Activated CD4-positive, alpha-beta T cell treated with anti-CD3 and anti-CD28 coated beads, Interleukin-2, amount 50 U/mL, for 48 hours (primary cell): ENCODE data around the gene TECPR2.
A peak's percentile ranks its signal among the peaks of the same experiment; 100 is the strongest.
"Not testable (repeated sequence)": the region's sequence is repeated elsewhere in the genome, so short reads cannot be mapped to it uniquely, and the experiment has no call there.

Source experiments
- DNase-seq, 2 experiments: peaks; one replicate each; pipeline ENCODE4 v3.0.0-alpha.2; 2020

TECPR2 gene

DNA sequence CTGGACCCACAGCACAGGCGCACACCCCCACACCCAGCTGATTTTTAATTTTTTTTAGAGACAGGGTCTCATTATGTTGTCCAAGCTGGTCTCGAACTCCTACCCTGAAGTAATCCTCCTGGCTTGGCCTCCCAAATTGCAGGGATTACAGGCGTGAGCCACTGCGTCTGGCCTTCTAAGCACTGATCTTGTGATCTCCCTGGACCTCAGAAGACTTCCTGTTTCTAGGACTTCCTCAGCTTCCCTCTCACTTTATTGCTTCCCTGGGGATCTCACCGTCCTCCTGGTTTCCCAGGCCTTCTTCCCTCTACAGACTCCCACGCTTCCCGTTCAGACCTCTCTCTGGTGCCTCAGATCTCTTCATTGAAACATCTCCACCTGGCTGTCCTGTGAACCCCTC, 29.4 kb upstream of the TECPR2 start:
- DNase-seq: no peak

DNA sequence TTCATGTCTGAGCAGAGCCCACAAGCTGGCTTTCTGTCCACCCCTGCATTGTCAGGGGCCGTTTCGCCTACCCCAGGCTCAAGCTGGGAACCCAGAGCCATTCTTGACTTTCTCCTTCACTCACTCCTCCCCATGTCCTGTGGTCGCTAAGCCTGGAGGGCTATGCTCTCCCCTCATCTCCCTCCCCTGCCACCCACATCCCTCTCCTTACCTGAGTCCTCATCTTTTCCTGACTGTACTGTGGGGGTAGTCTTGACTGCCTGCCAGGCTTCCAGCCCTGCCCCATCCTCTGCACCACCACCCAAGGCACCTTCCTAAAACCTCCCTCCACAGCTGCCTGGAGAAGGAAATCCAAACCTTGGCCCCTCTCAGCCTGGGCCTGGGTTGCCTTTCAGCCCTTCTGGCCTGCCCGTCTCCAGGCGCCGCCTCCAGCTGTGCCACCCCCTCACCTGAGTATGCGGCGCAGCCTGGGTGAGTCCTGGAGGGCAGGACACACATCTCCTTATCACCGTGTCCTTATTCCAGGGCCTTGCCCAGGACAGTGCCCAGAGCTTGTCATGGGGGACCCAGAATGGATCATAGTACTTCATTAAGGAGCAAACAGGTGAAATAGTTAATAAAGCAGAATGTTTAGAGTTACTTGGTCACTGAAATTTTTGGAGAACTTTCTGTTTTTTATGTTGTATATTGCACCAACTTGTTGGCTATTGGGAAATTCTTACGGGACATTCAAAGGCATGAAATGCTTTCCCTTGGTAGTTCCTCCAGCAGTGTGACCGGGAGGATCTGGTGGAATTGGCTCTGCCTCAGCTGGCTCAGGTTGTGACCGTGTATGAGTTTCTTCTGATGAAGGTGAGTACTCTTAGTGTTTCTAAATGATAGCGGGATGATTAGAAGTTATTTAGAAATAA, 28.7 kb upstream of the TECPR2 start:
- no peak for DNase-seq

DNA sequence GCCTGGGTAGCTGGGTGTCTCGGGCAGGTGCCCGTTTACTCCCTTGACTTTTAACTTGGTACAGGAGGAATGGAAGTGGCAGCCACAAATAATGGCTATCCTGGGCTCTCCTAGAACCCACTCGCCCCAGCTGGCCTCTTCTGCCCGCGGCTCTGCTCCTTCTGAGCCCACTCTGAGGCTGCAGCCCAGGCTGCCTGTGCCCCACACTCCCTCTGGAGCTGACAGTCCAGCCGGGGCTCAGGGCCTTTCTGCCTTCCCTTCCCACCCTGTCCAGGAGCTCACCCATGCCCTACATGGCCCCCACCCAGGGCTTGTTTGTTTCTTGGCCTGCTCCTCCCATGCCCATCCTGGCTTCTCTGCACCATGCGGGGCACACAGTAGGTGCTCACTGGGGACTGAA, 27.6 kb upstream of the TECPR2 start:
- no peak for DNase-seq

DNA sequence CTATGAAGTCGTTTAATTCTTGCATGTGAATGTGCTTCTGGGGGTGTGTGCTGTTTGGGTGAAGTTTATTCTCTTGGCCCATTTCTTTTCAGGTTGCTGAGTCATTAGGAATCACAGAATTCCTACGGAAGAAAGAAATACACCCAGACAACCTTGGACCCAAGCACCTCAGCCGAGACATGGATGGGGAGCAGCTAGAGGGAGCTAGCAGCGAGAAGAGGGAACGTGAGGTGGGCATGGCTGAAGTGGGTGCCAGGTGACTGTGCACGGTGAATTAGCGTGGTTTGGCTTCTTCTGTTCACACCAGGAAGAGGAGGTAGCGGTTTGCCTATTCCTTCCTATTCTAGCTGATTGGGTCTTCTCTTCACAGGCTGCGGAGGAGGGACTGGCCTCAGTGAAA, 24.0 kb upstream of the TECPR2 start:
- no peak for DNase-seq

DNA sequence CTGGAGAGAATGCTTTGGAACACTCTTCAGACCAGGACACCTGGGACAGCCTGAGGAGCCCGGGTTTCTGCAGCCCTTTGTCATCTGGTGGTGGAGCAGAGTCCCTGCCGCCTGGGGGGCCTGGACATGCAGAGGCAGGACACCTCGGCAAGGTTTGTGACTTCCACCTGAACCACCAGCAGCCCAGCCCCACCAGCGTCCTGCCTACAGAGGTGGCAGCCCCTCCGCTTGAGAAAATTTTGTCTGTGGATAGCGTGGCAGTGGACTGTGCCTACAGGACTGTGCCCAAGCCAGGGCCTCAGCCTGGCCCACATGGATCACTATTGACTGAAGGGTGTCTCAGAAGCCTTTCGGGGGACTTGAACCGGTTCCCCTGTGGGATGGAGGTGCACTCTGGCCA, 21.2 kb upstream of the TECPR2 start:
- DNase-seq: no peak

DNA sequence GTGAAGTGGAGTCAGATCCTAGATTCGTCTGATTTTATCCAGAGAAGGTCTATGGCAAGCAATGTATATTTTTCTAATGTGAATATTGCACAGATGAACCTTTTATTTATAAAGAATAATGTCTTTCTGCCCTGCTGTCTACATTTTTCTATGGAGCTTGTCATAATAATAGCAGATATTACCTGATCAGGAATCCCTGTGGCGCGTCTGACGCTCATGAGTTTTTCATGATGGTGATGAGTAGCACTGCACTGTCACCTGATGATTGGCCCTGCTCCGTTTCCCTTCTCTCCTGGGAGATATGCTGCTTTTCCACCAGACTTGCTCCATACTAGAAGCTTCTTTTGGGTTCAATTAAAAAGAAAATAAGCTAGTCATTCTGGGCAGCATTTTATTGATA, 20.5 kb upstream of the TECPR2 start:
- DNase-seq: no peak

DNA sequence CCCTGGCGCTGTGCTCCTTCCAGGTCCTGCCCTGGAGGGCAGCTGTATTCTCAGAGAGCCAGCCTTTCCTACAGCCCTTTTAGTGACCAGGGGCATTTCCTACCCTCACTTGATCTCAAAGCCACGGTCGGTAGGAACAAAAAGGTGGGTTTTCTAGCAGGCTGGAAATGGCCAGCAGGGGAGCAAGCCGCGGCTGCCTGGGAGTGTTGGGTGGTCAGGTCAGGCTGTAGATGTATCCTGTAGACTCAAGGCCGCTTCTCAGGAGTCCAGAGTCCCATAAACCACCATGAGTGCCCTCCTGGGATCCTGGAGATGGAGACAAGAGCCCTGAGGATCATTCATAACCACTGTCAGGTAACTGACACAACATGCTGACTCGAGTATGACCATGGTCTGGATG, 18.7 kb upstream of the TECPR2 start:
- no peak for DNase-seq

DNA sequence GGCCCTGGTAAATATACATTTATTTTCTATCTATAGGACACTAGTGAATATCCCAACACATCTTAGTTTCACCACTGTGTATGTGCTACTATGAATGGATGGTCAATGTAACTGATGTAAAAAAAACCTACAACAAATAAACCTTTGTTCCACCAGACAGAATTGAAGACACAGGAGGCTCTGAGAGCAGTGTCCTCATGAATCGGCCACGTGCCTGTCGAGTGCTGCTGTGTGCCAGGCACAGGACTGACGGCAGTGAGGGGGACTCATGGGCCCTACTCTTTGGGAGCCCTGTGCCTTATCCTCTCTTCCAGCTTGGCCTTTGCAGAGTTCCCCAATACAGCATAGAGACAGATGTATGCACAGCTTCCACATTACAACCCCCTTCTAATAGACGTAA, 18.3 kb upstream of the TECPR2 start:
- DNase-seq: no peak

DNA sequence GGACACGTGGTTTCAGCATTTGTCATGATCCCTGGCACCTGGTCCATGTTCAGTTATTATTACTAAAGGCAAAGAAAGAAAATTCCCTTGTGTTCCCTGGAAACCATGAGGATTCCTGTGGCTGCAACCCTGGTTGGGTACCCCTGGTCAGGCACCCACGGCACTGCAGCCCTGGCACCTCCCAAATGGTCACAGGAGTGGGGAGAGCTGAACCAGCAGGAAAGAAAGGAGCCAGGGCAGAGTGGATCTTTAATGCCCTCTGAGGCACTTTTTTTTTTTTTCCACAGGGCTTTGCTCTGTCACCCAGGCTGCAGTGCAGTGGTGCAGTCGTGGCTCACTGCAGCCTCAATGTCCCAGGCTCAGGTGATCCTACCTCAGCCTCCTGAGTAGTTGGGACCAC, 17.5 kb upstream of the TECPR2 start:
- DNase-seq: no peak

DNA sequence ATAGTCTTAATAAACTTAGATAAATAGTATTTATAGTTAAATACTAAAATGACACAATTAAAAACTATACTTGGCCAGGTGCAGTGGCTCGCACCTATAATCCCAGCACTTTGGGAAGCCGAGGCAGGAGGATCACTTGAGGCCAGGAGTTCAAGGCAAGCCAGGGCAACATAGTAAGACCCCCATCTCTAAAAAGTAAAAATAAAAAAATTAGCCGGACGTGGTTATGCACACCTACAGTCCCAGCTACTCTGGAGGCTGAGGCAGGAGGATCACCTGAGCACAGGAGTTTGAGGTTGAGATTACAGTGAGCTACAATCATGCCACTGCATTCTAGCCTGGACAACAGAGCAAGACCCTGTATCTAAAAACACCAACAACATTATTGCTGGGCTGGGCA, 16.1 kb upstream of the TECPR2 start:
- DNase-seq: no peak

DNA sequence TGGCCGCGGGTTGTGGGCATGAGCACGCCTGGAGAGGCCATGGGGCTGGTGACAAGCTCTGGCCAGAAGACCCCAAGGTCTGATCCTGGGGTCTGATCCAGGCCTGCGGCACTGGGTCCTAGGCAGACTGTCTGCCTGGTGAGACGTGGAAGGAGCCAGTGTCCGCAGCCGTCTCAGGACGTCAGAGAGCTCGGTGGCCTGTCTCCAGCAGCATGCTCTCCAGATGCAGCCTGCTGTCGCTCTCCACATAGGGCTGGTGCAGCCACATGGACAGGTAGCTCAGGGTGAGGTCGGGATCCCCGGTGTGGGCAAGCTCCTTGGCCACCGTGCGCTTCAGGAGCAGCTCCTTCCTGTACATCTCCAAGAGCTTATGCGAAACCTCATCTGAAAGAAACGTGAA, 14.4 kb upstream of the TECPR2 start:
- no peak for DNase-seq

DNA sequence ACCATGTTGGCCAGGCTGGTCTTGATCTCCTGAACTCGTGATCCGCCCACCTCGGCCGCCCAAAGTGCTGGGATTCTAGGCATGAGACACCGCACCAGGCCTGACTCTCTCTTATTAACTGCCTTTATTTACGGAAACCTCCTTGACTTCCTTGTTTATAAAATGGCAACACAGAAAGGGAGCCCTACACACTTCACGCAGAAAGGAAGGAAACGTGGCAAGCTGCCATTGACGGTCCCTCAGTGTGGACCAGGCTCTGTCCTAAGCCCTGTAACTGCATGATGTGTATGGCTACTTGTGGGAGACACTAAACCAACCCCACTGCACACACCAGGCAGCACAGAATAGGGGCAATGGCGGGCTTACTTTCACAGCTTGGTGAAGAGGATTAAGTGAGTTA, 11.7 kb upstream of the TECPR2 start:
- no peak for DNase-seq

DNA sequence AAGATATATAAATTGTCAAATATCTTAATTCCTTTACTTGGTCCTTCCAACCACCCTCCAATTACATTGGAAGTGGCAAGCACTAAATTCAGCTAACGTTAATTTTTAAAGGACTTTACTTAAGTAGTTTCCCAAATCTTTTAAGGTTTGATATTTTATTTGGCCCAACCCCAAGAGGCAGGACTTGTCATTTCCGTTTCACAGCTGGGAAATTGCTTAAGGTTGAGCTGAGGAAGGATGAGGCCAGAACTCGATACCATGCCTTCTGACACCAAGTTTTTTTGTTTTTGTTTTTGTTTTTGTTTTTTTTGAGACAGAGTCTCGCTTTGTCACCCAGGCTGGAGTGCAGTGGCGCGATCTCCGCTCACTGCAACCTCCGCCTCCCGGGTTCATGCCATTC, 11.1 kb upstream of the TECPR2 start:
- DNase-seq: not testable (repeated sequence)

DNA sequence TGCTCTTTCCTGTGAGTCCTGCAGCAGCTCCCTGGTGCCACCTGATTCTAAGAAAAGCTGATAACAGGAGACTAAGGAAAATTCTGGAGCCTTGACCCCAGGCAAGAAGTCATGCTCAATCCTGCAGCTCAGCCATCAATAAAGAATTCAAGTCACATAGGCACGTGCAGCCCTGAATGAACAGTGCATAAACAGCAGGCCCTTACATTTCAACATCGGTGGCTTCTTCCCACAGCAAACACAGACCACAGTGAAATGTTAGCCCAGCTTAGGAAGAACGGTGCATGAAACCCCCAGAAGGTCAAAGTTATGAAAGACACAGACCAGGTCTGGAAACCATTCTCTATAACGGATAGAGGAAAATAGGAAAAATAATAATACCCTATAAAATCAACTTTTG, 10.5 kb upstream of the TECPR2 start:
- no peak for DNase-seq

DNA sequence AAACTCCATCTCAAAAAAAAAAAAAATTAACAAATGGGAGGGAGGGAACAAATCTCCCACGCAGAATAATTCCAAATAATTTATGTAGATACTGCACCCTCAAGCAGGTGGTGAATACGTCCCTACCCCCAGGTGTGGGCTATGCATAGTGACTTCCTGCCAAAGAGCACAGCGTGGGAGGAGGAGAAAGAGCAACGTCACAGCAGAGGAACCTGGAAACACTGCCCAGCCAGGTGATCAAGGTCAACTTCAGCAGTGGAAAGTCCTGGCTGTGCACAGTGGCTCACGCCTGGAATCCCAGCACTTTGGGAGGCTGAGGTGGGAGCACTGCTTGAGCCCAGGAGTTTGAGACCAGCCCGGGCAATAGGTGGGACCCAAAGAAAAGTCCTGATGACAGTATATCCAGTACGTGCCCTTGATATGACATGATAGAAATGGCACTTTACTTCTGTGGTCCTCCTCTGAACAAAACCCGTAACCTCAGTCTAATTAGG, 9.6 kb upstream of the TECPR2 start:
- no peak for DNase-seq

DNA sequence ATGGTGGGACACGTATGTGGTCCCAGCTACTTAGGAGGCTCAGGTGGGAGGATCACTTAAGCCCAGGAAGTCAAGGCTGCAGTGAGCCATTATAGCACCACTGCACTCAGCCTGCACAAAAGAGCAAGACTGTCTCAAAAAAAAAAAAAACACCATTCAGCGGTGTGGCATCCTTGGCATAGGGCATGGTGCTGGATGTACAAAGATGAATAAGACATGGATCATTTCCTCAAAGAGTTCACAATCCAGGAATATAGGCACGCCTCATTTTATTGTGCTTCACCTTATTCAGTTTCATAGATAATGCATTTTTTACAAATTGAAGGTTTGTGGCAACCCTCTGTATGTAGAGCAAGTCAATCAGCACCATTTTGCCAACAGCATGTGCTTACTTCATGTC, 6.5 kb upstream of the TECPR2 start:
- no peak for DNase-seq

DNA sequence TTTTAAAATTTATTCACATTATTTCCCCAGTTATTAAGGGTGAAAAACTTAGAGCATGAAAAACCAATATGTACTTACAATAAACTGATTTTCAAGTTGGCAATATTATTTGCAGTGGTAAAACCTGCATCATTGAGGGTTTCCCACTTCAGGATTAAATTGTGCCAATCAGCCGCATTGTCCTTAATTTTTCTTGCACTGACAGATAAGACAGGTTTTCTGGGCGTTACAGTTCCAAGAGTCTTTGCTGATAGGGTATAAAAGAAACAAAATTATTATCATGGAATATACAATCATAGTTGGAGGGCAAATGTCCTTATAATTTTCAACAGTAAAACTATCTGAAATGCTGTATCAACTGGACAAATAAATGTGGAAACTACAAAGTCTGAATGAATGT, 3.4 kb upstream of the TECPR2 start:
- DNase-seq: no peak

DNA sequence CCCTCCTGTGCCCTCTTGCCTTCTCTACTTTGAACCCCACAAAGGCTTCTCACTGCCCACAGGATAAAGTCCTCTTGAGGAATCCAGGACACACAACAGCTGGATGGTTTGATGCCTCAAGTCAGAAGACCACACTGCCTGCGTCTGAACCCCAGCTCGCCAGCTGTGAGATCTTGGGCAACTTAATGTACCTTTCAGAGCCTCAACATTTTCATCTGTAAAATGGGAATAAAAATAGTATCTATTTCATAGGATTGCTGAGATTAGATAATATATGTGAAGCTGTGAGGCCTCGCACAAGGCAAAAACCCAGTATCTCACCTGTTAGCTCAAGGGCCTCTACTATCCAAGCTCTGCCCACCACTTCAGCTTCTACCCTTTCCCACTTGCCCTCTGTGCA, 2.4 kb upstream of the TECPR2 start:
- no peak for DNase-seq

DNA sequence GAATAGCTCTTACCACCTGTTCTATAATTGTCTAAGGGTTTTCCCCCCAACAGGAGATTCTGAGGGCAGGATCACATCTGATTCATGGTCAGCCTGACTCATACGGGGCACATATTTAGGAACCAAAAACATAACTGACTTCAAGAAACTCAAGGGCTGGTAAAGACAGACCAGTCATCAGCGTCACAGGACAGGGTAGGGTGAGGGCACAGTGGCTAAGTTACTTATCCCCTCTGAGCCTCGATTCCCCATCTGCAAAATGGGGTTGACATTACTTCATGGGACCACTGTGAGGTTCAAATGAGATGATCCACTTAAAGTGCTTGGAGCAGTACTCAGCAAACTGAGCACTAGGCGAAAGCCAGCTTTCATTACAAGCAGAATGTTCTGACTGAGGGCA, 657 bp upstream of the TECPR2 start:
- DNase-seq: peak; percentile 54 to 74

DNA sequence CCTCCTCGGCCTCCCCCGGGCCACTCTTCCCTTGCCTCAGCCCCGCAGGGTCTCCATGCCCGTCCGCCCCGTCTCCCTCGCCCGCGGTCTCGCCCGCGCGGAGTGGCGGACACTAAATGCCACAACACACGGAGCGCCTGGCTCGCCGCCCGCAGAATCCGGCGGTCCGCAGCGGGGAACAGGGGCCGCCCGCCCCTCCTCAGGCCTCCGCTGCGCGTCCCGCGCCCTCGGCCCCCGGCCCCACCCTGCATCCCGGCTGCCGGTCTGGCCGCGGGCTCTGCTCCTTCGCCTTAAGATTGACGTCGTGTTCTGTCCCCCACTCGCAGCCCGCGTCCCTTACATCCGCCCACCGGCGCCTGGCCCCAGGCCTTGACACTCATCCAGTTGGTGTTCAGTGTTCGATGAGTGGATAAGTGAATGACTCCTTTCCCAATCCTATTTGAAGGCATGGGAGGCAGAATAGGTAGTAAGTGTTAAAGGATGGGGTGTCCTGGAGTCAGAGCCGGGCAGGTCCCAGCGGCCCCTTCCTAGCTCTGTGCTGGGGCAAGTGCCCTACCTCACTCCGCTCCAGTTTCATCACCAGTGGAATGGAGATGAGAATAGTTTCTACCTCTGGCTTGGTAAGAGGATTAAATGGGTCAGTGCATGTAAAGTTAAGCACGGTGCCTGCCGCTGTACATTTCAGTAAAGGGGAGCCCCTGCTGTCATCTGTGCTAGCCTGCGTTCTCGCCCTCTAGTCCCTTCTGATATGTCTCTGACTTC, 622 bp downstream of the TECPR2 start:
- DNase-seq: peak; percentile 42 to 50

DNA sequence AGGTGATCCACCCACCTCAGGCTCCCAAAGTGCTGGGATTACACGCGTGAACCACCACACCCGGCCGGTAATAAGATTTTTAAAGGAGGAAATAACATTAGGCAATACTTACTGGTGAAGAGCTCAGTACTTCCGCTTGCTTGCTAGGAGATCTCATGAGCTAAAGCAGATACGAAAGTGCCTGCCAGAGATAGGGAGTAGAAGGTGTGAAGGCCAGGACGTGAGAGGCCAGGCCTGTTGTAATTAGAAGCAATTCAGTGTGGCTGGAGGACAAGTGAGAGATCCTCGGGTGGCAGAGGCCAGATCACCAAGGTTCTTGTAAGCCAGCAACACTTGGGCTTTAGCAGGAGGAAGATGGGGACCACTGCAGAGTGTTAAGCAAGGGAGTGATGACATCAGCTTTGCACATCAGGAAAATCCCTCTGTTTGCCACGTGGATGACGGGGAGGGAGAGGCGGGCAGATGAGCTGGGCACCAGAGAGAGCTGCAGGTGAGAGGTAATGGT, 7.6 kb downstream of the TECPR2 start:
- DNase-seq: no peak

DNA sequence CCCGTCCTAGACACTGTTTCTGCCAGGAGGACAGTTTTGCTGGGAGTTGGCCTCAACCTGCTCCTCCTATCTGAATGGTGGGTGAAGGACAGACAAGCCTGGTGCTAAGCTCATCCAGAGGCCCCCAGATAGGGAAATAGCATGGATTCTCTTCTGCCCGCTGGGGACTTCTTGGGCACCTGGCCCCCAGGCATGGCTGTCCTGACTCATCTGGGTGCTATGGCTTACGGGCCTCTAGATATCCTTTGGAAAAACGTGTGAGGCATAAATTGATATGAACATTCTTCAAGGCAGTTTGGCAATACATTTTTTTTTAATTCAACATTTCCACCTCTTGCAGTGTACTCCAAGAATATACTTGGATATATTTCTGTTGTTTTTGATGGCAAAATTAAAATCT, 8.6 kb downstream of the TECPR2 start:
- DNase-seq: no peak

DNA sequence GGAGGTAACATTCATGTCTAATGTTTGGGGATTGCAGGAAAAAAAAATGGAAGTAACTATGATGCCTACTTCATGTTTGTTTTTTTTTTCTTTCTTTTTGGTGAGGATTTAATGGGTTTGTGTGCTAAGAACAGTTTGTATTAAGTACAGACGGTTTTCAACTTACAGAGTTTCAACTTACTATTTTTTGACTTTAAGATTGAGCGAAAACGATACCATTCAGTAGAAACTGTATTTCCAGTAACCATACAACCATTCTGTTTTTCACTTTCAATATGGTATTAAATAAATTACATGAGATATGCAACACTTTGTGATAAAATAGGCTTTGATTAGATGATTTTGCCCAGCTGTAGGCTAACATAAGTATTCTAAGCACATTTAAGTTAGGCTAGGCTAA, 10.4 kb downstream of the TECPR2 start:
- DNase-seq: no peak

DNA sequence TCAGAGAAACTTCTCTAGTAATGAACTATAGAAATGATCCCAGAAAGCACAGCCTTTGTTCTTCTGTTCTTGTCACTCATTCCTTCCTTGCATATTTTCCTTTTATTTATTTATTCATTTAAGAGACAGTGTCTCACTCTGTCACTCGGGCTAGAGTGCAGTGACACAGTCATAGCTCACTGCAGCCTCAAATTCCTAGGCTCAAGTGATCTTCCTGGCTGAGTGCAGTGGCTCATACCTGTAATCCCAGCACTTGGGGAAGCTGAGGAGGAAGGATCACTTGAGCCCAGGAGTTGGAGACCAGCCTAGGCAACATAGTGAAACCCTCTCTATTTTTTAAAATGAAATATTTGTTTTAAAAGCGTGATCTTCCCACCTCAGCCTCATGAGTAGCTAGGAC, 11.5 kb downstream of the TECPR2 start:
- no peak for DNase-seq
